ENCODE measurements around the gene PARD3.
"Not testable (repeated sequence)": the region's sequence is repeated elsewhere in the genome, so short reads cannot be mapped to it uniquely, and the experiment has no call there.

Gene PARD3

DNA sequence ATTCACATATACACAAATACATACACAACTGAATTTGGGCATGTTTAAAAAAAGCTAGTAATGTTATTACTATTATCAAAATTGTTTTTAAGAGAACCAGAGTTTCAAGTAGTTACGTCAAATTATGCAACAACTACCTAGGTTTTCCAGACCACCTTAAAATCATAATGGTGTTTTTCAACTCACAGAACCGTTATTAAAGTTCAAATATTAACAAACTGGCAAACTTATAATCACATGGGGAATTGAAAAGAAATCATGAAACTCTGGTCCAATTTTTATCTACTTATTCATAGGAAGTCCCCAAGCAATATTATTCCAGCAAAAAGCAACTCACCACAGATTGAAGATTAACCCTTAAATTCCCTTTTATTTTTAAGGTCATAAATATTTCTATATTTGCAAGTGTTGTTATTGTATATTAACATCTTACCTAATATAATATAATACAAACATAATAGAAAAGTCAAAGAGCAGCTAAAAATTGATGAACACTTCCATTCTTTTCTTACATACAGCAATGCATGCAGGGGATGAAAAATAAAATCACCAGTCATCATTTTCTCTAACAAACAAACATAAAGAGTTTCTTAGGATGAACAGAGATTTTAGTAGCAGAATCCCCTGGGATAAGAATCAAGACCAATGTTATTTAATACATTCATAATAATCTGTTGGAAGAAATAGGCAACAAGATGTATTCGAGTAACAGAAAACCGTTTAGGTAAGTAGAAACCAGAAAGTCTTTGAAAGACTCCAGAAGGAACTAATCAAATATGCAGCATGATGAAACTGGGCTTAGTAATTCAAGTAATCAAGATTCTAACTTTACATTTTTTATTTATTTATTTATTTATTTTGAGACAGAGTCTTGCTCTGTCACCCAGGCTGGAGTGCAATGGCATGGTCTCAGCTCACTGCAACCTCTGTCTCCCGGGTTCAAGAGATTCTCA lies 391.1 kb downstream of the PARD3 start:
- no peak for DNase-seq (ENCODE audit: low read depth)

DNA sequence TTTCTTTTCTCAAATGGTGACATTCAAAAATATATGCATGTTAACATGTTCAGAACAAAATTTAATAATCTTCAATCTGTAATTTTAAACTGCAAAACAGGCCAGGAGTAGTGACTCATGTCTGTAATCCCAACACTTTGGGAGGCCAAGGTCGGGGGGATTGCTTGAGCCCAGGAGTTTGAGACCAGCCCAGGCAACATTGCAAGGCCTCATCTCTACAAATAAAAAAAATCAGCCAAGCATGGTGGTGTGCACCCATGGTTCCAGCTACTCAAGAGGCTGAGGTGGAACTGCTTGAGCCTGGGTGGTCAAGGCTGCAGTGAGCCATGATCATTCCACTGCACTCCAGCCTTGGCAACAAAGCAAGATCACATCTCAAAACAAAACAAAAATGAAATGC lies 394.3 kb downstream of the PARD3 start:
- DNase-seq (ENCODE audit: low read depth): no peak

DNA sequence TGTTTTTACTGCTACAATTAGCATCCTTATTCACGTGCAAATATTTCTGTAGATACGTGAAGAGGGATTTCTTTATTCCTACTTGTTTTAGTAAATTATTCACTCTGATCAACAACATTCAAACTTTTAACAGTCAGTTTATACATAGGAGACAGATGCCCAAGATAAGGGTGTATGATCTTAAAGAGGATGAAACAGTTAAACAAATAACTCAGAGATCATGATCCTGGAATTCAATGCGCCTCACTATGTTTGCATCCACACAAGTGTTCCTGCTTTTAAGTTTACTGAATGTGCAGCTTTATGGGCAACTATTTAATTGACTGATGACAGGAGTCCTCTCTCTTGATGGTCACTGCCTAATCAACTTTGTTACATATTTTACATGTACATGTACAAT lies 394.8 kb downstream of the PARD3 start:
- DNase-seq (ENCODE audit: low read depth): no peak

DNA sequence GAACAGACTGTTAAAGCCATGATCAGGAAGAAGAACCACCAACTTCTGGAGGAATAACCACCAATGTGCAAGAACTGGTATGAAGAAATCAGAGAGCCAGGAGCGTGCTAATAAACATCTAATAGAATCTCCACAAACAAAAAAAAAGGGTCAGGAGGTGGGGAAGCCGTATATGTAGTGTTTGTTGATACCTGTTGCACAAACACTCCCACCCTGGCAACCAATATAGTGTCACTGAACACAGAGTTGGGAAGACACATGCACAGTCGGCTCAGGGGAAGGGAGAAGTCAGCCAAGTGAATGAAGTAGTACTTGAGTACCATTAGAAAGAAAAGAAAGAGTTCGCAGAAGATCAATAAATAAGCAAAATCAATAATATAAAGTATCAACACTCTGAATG lies 400.1 kb downstream of the PARD3 start:
- DNase-seq (ENCODE audit: low read depth): no peak

DNA sequence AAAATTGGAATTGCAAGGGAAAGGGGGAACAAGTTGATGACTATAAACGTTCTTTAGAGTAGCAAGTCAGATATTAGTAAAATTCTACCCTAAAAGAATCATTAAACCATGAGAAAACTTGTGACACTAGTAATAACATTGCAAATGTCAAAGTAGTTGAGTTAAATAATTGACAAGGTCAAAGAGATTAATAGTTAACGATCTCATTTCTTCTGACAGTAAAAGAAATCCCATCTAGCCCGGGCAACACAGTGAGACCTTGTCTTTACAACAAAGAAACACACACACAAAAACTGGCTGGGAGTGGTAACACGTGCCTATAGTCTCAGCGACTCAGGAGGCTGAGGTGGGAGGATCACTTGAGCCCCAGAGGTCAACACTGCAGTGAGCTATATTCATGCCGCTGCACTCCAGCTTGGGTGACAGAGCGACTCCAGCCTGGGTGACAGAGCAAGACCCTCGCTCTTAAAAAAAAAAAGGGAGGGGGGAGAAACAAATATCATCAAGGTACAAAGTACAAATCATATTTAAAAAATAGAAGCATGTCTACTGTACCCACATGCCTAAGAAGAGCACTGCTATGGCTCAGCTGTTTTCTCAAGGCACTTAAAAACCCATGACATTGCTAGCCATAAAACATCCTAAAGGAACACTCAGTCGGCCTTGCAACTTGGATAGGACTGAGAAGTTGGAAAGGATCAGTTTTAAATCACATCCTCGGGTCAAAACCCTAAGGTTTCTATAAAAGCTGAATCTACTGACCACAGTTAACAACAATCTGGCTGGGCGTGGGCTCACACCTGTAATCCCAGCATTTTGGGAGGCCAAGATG lies 401.1 kb downstream of the PARD3 start:
- DNase-seq (ENCODE audit: low read depth): no peak

DNA sequence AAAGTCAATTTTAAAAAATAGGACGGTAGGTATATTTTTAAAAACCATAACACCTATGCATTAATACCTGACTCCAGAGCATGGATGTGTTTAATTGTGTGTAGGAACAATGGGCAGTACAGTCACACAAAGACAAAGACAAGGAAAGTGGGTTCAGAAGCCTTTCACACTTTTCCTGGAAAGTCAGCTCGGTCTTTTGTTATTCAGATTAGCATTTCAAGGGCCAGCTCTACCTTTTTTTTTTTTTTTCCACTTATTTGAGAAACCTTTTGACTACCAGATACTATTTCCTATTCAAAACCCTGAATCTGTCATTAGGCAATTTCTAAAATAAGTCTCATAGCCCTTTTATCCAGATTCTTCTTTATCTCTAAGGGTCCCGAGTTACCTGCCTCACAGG lies 401.9 kb downstream of the PARD3 start:
- DNase-seq (ENCODE audit: low read depth): no peak

DNA sequence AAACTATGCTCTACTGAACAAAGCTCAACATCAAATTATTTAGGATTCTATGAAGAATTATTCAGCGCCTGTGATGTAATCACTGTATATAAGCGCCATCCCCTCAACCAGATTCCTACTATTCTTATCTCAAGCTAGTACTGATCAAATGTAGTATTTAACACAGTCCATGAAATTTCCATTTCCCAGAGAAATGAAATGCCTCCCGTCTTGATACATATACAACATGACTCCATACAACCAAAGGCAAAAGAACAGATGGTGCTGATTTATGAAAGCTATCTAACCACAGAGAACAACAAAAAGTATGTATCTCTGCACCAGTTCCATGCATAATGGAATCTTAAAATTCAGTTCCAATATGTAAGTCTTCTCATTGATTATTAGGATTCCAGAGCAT lies 406.1 kb downstream of the PARD3 start:
- DNase-seq (ENCODE audit: low read depth): no peak

DNA sequence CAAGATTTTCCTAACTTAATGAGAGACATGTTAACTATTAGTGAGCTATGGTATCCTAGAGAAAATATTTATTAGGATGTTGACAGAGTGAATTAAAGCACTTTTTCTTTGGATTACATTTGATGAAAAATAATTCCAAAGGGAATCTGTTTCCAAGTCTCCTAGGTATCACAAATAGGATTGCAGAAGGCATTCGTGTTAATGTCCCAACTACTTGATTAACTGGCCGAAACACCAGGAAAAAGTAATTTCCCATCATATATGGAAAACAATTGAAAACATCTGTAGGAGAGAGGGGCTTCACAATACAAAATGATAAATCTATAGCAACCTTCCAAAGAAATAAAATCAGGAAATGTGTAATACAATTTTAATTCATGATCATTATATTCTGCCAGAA lies 406.7 kb downstream of the PARD3 start:
- DNase-seq (ENCODE audit: low read depth): no peak

DNA sequence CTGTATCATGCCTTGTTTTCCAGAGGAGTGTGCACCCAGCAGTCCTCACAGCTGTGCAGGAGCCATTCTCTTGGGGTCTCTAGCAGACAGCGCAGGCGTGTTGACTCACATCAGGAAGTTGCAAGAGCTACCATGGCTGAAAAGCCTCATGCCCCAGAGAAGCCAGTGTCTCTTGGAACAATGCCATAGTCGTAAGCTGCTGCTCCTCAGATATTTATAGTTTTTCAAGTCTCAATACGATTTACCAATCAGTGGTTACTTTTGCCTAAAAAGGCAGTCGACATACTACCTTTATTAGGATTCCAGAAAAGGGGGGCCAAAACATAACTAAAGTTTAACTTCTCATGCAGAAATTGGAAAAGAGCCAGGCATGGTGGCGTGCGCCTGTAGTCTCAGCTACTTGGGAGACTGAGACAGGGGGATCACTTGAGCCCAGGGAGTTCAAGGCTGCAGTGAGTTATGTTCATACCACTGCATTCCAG lies 407.7 kb downstream of the PARD3 start:
- no peak for DNase-seq (ENCODE audit: low read depth)

DNA sequence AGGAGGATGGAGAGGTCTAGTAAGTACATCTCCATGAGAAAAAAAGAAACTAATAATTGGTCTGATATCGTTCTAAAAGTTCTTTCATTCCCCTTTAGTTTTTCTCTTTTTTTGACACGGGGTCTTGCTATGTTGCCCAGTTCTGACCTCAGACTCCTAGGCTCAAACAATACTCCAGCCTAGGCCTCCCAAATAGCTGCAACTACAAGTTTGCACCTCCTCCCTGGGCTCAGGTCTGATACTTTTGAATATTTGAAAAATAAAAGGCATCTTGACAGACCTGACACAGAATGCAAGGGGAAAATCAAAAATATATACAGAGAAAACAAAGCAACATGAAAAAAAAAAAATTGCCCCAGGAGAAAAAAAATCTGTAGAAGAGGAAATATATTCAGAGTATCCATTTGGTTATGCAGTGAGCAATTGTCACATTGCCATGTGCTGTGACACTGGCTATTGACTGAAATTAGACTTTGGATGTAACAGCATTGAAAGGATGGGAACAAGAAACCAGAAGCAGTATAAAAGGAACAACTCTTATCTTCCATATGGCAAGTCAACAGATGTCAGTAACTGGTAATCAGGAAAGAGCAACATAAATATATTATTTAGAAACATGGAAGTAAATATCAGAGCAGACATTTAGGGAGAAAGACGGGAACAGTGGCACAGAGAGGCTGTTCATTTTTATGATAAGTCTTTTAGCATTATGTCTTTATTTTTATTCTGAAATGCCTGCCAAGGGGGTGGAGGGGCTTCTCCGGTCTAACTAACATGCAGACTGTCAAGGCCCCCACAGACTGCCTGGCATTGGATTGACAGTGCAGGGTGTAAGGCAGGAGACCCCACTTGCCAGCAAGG lies 408.4 kb downstream of the PARD3 start:
- DNase-seq (ENCODE audit: low read depth): no peak

DNA sequence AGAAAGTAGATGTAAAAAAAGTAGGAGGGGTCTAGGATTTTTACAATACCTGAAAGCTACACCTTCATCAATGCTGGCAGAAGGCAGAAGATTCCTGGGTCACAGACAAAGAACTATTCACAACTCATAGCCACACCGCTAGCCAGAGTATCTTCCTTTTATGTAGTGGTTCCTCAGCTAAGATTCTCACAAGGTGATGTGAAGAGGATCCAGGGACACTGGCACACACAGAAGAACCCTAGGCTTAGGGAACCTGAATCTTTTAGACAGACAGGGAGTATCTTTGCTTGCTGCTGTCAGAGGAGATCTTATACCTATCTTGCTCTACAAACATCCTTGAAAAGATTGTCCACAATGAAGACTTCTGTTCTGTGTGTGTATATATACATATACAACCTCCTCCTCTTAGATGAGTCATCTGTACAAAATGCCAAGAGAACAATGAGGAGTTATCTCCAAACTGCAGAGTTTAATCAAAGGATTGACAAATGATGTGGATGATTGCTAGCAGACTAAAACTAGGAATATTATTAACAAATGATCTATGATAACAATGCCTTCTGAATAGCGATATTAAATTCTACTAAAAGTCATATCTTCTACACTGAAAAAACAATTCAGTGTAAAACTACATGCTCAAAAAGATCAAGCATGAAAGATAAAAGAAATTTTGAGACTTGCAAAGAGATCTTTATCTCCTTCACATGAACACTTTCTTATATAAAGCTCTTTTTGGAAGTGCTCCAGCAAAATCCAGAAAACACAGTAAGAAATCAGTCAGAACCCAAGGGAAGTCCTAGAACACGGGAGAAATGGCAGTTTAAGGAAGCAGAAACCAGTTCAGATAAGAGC lies 409.3 kb downstream of the PARD3 start:
- no peak for DNase-seq (ENCODE audit: low read depth)

DNA sequence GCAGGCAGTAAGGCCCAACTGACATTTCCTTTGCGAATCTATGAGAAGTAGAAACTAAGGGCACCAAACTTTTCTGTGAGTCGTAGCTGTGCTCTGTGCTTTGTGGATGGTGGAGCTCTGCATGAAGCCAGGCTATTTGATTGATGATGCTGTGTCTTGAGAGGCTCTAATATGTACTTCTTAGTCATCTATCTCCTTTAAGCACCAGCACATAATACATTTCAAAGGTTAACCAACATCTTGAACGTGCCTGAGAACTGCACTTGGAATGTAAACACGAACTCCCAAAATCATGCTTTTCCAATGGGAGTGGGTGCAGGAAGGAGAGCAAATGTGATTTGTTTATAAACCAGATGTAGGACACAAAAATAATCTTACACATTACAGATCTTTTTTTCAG lies 411.6 kb downstream of the PARD3 start:
- no peak for DNase-seq (ENCODE audit: low read depth)

DNA sequence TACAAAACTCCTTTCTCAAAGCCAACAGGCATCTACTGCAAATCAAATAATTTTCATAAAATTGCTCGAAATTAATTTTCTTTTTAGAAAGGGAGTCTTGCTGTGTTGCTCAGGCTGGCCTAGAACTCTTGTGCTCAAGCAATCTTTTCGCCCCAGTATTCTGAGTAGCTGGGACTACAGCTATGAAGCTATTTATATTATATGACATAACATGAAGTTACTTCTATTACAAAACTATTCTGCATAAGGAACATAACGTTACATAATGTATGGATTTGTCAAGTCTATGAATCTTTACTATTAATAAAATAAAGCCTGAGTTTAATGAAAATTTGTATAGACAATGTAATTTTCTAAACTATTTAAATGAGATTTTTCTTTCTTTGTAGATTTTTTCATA lies 415.0 kb downstream of the PARD3 start:
- DNase-seq (ENCODE audit: low read depth): no peak

DNA sequence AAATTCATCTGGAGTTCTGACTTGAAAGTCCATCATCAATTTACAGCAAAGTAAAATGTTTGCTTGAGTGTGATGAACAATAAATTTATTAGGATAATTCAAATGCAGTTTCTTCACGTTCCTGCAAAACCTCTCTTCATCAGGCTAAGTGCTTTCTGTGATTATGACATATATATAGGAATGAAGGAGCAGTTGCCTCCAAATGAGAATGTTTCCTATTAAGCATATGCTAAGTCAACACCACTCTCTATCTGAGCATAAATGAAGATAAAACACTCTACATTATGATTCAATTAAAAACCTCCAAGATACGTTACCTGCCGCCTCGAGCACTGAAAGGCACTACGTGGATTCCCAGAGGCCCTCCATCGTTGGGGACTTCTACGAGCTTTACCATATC lies 416.1 kb downstream of the PARD3 start:
- DNase-seq (ENCODE audit: low read depth): no peak

DNA sequence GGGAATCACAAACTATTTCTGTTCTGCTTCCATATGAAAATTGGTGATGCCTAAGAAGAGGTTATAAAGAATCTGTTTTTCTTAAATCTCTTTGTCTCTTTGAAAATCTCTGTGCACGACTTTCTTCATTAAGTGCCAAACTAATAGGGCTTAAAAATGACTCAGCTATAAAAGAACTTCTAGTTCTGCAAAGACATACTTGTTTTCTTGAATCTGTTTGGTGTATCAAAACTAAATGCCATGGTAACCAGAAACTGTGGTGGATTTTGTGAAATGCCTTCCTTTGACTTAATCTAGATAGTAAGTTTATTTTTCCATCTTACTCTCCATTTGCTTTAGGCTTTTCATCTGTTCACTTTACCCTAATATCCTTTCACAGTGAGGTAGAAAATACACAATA lies 417.8 kb downstream of the PARD3 start:
- DNase-seq (ENCODE audit: low read depth): no peak

DNA sequence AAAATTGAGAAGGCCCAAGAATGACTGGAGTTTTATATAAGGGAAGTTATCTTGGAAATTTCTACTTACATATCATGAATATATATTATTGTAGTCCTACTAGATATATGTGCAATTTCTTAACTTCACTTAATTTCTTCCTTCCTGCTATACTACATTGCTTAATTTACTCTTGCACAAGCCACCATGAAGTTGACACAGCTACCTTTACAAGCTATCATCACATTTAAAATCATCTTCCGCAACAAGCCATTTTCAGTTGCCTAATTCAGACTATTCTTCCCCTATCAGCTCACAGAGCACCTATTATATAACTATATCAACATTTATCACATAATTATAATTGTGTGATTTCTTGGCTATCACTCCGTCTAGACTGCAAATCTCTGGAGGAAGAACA lies 418.4 kb downstream of the PARD3 start:
- DNase-seq (ENCODE audit: low read depth): no peak

DNA sequence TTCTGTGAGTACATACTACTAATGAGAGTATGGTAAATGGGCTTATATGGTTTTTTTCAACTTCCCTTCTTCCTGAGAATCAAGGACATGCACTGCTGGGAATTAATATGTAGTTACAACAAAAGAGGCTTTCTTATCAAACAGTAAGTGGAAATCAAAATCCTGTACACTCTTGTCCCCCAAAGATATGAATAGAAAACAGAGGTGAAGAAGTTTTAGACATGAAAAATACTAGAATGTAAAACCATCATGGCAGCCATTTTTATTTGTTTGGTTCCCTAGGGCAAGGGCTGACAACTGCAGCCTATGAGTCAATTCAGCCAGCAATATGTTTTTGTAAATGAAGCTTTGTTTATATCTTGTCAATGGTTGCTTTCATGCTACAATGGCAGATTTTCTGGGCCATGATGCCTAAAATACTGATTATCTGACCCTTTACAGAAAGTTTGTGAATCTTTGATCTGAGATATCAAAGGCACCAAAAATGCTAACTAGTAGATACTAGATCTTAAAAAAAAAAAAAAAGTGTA lies 422.4 kb downstream of the PARD3 start:
- DNase-seq (ENCODE audit: low read depth): no peak

DNA sequence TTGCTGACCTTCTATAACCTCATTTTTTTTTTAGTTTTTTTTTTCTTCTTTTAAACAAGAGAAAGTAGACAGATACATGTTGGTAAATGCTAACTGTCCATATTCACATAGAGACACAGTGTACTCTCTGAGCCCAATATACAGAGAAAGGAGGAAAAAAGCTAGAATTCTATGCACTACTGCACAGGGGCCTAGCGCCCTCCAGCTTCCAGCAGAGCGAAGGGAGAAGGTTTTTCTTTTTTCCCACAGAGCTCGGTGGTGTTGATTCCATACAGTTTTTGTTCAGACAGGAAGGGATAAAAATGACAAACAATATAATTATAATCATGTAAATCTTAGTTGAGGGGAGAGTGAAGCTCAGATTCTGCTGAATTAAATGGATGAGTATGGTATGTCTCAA lies 423.9 kb downstream of the PARD3 start:
- not testable (repeated sequence) for DNase-seq (ENCODE audit: low read depth)

DNA sequence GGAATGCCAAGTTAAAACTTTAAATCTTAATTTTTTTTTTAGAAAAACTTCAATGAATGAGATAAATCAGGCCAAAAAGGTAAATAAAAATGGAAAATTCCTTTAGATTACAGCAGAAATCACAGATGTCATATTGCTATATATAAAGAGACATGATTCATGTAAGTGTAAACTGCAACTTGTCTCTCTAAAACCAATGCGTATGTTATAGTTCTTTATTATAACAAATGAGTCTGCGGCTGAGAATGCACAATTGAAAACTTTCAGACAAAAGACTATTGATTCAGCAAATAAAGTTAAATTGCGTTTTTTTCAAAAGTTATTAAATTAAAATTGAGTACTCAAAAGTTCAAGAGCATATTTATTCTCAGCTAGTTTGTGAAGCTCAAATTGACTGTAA lies 425.3 kb downstream of the PARD3 start:
- DNase-seq (ENCODE audit: low read depth): no peak

DNA sequence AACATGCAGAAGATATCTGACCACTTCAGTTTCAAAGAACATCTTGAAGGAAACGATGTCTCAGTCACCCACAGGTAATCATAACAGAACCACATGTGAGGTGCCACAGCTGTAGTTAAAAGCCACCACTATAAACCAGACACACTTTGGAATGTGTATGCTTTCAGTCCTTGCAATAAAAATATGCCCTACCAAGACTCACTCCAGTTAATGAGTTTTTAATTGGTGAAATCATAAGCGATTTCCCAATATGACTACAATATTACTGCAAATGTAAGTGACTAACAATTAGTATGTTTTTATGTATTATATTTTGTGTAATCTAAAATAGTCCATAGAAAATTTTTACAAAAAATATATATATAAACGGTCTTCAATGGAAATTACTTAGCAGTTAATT lies 428.2 kb downstream of the PARD3 start:
- DNase-seq (ENCODE audit: low read depth): no peak

DNA sequence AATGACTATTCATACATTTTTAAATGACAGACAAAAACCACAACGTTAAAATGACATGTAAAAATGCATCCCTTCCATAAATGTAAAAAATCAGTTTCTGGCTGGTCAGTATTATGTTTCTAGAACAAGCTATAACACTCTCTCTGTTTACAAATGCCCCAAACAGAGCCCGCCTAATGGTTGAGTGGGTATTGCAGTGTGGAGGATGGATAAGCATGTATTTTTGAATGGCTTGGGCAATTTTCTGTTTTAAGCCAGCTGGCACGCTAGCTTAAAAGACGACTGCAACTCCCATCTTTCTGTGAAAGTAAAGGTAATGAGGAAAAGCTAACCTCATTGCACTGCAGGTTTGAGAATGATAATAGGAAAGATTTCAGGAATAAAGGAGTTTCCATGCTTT lies 430.7 kb downstream of the PARD3 start:
- no peak for DNase-seq (ENCODE audit: low read depth)

All from activated T-helper 1 cell treated with Interleukin-2 at 50 U/mL for 16 hours (primary cell).